ENCODE measurements around the gene ZNF768. TPM values are rescaled to one million over a fixed set of nuclear protein-coding genes. Genes with fewer than 3 reads are reported as not detected.

ZNF768 gene
- total RNA-seq, 1 donor from 2014 or later = 14.6 TPM

GRCh38 chr16:30509081-30509765, 17.1 kb downstream of the ZNF768 start:
- H3K36me3 Mint-ChIP-seq (ENCODE audit: low read depth) = peaks cover 58% of the 10 kb centered on the region
- DNase-seq (ENCODE audit: low spot score) = no peak
- H3K9me3 Mint-ChIP-seq = no peaks in the 10 kb centered on the region
- H3K27ac Mint-ChIP-seq = no peak overlapping the region
- intact Hi-C loops (cut with micrococcal nuclease) = no loop called here
- H3K4me3 Mint-ChIP-seq = no peak overlapping the region
- peaks cover 7% of the 10 kb centered on the region for H3K4me1 Mint-ChIP-seq (ENCODE audit: low read depth)
- no peaks in the 10 kb centered on the region for H3K27me3 Mint-ChIP-seq (ENCODE audit: insufficient read depth)

- Mint-ChIP-seq H3K27ac (peak overlapping the region; percentile 65), H3K9me3 (no peaks in the 10 kb centered on the region), H3K4me1 (ENCODE audit: low read depth) (peaks cover 5% of the 10 kb centered on the region), H3K36me3 (ENCODE audit: low read depth) (peaks cover 30% of the 10 kb centered on the region), H3K27me3 (ENCODE audit: insufficient read depth) (no peaks in the 10 kb centered on the region), H3K4me3 (no peak overlapping the region)
- no peak for DNase-seq (ENCODE audit: low spot score)
- intact Hi-C loops (cut with micrococcal nuclease) = no loop called here
Observed at GRCh38 chr16:30503403-30504296, 22.7 kb downstream of the ZNF768 start.

GRCh38 chr16:30499284-30499683, 27.1 kb downstream of the ZNF768 start:
- peaks cover 5% of the 10 kb centered on the region for H3K4me1 Mint-ChIP-seq (ENCODE audit: low read depth)
- H3K9me3 Mint-ChIP-seq = no peaks in the 10 kb centered on the region
- no peak for DNase-seq (ENCODE audit: low spot score)
- peak overlapping the region; percentile 79 for H3K27ac Mint-ChIP-seq
- H3K36me3 Mint-ChIP-seq (ENCODE audit: low read depth) = peaks cover 40% of the 10 kb centered on the region
- H3K4me3 Mint-ChIP-seq = no peak overlapping the region
- intact Hi-C loops (cut with micrococcal nuclease) = no loop called here
- H3K27me3 Mint-ChIP-seq (ENCODE audit: insufficient read depth) = no peaks in the 10 kb centered on the region

- no peak overlapping the region for H3K27ac Mint-ChIP-seq
- no peak for DNase-seq (ENCODE audit: low spot score)
- intact Hi-C loops (cut with micrococcal nuclease) = loop anchor here (5.0 kb wide), 1 partner anchor 103 kb away; no protein-coding TSS in a partner anchor
Observed at GRCh38 chr16:30494709-30495108, 31.7 kb downstream of the ZNF768 start.

GRCh38 chr16:30493941-30494488, 32.4 kb downstream of the ZNF768 start:
- Mint-ChIP-seq H3K9me3 (no peaks in the 10 kb centered on the region), H3K27ac (no peak overlapping the region), H3K27me3 (ENCODE audit: insufficient read depth) (no peaks in the 10 kb centered on the region), H3K4me1 (ENCODE audit: low read depth) (peaks cover 21% of the 10 kb centered on the region), H3K4me3 (no peak overlapping the region), H3K36me3 (ENCODE audit: low read depth) (peaks cover 53% of the 10 kb centered on the region)
- intact Hi-C loops (cut with micrococcal nuclease) = loop anchor here (5.0 kb wide), 1 partner anchor 103 kb away; no protein-coding TSS in a partner anchor
- DNase-seq (ENCODE audit: low spot score) = no peak

More at GRCh38 chr16:30494709-30495108, 31.7 kb downstream of the ZNF768 start:
- Mint-ChIP-seq H3K4me3 (no peak overlapping the region), H3K9me3 (no peaks in the 10 kb centered on the region), H3K4me1 (ENCODE audit: low read depth) (peaks cover 18% of the 10 kb centered on the region), H3K27me3 (ENCODE audit: insufficient read depth) (no peaks in the 10 kb centered on the region), H3K36me3 (ENCODE audit: low read depth) (peaks cover 50% of the 10 kb centered on the region)

GRCh38 chr16:30491744-30492308, 34.5 kb downstream of the ZNF768 start:
- H3K27me3 Mint-ChIP-seq (ENCODE audit: insufficient read depth) = no peaks in the 10 kb centered on the region
- H3K36me3 Mint-ChIP-seq (ENCODE audit: low read depth) = peaks cover 51% of the 10 kb centered on the region
- intact Hi-C loops (cut with micrococcal nuclease) = loop anchor here (5.0 kb wide), 1 partner anchor 105 kb away; no protein-coding TSS in a partner anchor
- peaks cover 31% of the 10 kb centered on the region for H3K4me1 Mint-ChIP-seq (ENCODE audit: low read depth)
- DNase-seq (ENCODE audit: low spot score) = no peak
- H3K4me3 Mint-ChIP-seq = no peak overlapping the region
- peak overlapping the region; percentile 85 for H3K27ac Mint-ChIP-seq
- no peaks in the 10 kb centered on the region for H3K9me3 Mint-ChIP-seq

- DNase-seq (ENCODE audit: low spot score) = no peak
- Mint-ChIP-seq H3K4me1 (ENCODE audit: low read depth) (peaks cover 36% of the 10 kb centered on the region), H3K27me3 (ENCODE audit: insufficient read depth) (no peaks in the 10 kb centered on the region), H3K4me3 (no peak overlapping the region), H3K36me3 (ENCODE audit: low read depth) (peaks cover 52% of the 10 kb centered on the region), H3K27ac (peak overlapping the region; percentile 85), H3K9me3 (no peaks in the 10 kb centered on the region)
- intact Hi-C loops (cut with micrococcal nuclease) = loop anchor here (5.0 kb wide), 1 partner anchor 106 kb away; no protein-coding TSS in a partner anchor
Observed at GRCh38 chr16:30491229-30491628, 35.1 kb downstream of the ZNF768 start.

- intact Hi-C loops (cut with micrococcal nuclease) = loop anchor here (5.0 kb wide), 1 partner anchor 107 kb away; no protein-coding TSS in a partner anchor
- H3K27me3 Mint-ChIP-seq (ENCODE audit: insufficient read depth) = no peaks in the 10 kb centered on the region
- peak overlapping the region; percentile 47 for H3K27ac Mint-ChIP-seq
- no peaks in the 10 kb centered on the region for H3K9me3 Mint-ChIP-seq
- H3K36me3 Mint-ChIP-seq (ENCODE audit: low read depth) = peaks cover 54% of the 10 kb centered on the region
- H3K4me3 Mint-ChIP-seq = no peak overlapping the region
- DNase-seq (ENCODE audit: low spot score) = no peak
- peaks cover 43% of the 10 kb centered on the region for H3K4me1 Mint-ChIP-seq (ENCODE audit: low read depth)
Observed at GRCh38 chr16:30490210-30490609, 36.2 kb downstream of the ZNF768 start.

- intact Hi-C loops (cut with micrococcal nuclease) = loop anchor here (5.0 kb wide), 1 partner anchor 42 kb away; the partner anchor contains the start of gene SEPHS2
- no peak overlapping the region for H3K27ac Mint-ChIP-seq
- DNase-seq (ENCODE audit: low spot score) = no peak
- no peaks in the 10 kb centered on the region for H3K27me3 Mint-ChIP-seq (ENCODE audit: insufficient read depth)
- no peaks in the 10 kb centered on the region for H3K9me3 Mint-ChIP-seq
- H3K4me1 Mint-ChIP-seq (ENCODE audit: low read depth) = peaks cover 45% of the 10 kb centered on the region
- H3K36me3 Mint-ChIP-seq (ENCODE audit: low read depth) = peaks cover 52% of the 10 kb centered on the region
- no peak overlapping the region for H3K4me3 Mint-ChIP-seq
Observed at GRCh38 chr16:30488764-30489605, 37.4 kb downstream of the ZNF768 start.

- Mint-ChIP-seq H3K4me3 (peak overlapping the region; percentile 30), H3K4me1 (ENCODE audit: low read depth) (peaks cover 52% of the 10 kb centered on the region)
- intact Hi-C loops (cut with micrococcal nuclease) = loop anchor here (5.0 kb wide), 1 partner anchor 39 kb away; the partner anchor contains the start of gene SEPHS2
Observed at GRCh38 chr16:30485818-30486436, 40.4 kb downstream of the ZNF768 start.

GRCh38 chr16:30484887-30485286, 41.5 kb downstream of the ZNF768 start:
- peaks cover 64% of the 10 kb centered on the region for H3K36me3 Mint-ChIP-seq (ENCODE audit: low read depth)
- peaks cover 54% of the 10 kb centered on the region for H3K4me1 Mint-ChIP-seq (ENCODE audit: low read depth)
- no peaks in the 10 kb centered on the region for H3K9me3 Mint-ChIP-seq
- H3K27ac Mint-ChIP-seq = peak overlapping the region; percentile 55
- intact Hi-C loops (cut with micrococcal nuclease) = loop anchor here (5.0 kb wide), 1 partner anchor 38 kb away; the partner anchor contains the start of gene SEPHS2
- no peak overlapping the region for H3K4me3 Mint-ChIP-seq
- DNase-seq (ENCODE audit: low spot score) = no peak
- H3K27me3 Mint-ChIP-seq (ENCODE audit: insufficient read depth) = no peaks in the 10 kb centered on the region

More at GRCh38 chr16:30485818-30486436, 40.4 kb downstream of the ZNF768 start:
- H3K9me3 Mint-ChIP-seq = no peaks in the 10 kb centered on the region
- no peaks in the 10 kb centered on the region for H3K27me3 Mint-ChIP-seq (ENCODE audit: insufficient read depth)
- H3K27ac Mint-ChIP-seq = peak overlapping the region; percentile 73
- peaks cover 63% of the 10 kb centered on the region for H3K36me3 Mint-ChIP-seq (ENCODE audit: low read depth)
- no peak for DNase-seq (ENCODE audit: low spot score)
